LNCAP (cell line): ENCODE data around the gene NME9.
A peak's percentile ranks its signal among the peaks of the same experiment; 100 is the strongest.

Experiments
- CTCF ChIP-seq: fragments of 450-650 bp; IDR thresholded peaks from 2 replicates; pipeline ENCODE4 v1.5.1; 2017; ENCODE audit warnings: mild to moderate bottlenecking

Gene NME9

GRCh38 chr3:138349926-138350665 is 20.4 kb upstream of the NME9 start:
- TF ChIP-seq CTCF, result no peak

- no peak for TF ChIP-seq CTCF
Observed at GRCh38 chr3:138348754-138349739, 19.4 kb upstream of the NME9 start.

GRCh38 chr3:138347960-138348753 is 18.5 kb upstream of the NME9 start, which contains the start of gene MRAS:
Gene MRAS, plus strand, starts transcription at chr3:138348579. Its CDS starts 24,305 bp downstream, at chr3:138372884.
- peak; percentile 56; the same call in 1 of the 2 replicates for TF ChIP-seq CTCF

- TF ChIP-seq CTCF, result no peak
Observed at GRCh38 chr3:138344754-138345153, 15.1 kb upstream of the NME9 start.

GRCh38 chr3:138340511-138340910 is 10.9 kb upstream of the NME9 start:
- no peak for TF ChIP-seq CTCF

- TF ChIP-seq CTCF, result no peak
Observed at GRCh38 chr3:138338811-138339210, 9.2 kb upstream of the NME9 start.

- TF ChIP-seq CTCF, result no peak
Observed at GRCh38 chr3:138338244-138338643, 8.6 kb upstream of the NME9 start.
